Measurements from ENCODE around the gene TBX6. TPM values are rescaled to one million over a fixed set of nuclear protein-coding genes. Genes with fewer than 3 reads are reported as not detected.

The TBX6 gene
- total RNA-seq, 1 experiment from 2014 or later, result 0.46 TPM

- no peak for DNase-seq (ENCODE audit: low read depth, low spot score)
- no TSS peak for BruUV-seq (replicated peaks)
- no peak overlapping the region for H3K27ac ChIP-seq (ENCODE audit: low read length)
- no peaks in the 10 kb centered on the region for H3K27me3 ChIP-seq (ENCODE audit: control insufficient read depth, insufficient read depth, low read length)
- in situ Hi-C loops (cut with HindIII; ENCODE audit: low pct_unique_long_range_greater_than_20kb, low sequenced_read_pairs) (no loop called here), intact Hi-C loops (cut with micrococcal nuclease; ENCODE audit: unreplicated experiment) (no loop called here)
- POLR2A ChIA-PET, result no interaction called here
- H3K9me3 ChIP-seq (ENCODE audit: control insufficient read depth, insufficient read depth, low read depth, low read length), result no peaks in the 10 kb centered on the region
- CTCF ChIA-PET, result interaction anchor here (0.5 to 1.5 kb wide), 2 partner anchors 48 to 372 kb away, joined by 3 to 4 read pairs; partner anchors contain the start of gene TBX6
- no peak for ATAC-seq
- TF ChIP-seq REST (IDR thresholded peaks at IDR 0.05; ENCODE audit: insufficient read depth in 1 of 2, low read depth in 2 of 2, low read length in 1 of 2), result no peak
- H3K4me1 ChIP-seq (ENCODE audit: control insufficient read depth, insufficient read depth, low read length), result no peaks in the 10 kb centered on the region
- no peaks in the 10 kb centered on the region for H3K36me3 ChIP-seq (ENCODE audit: control insufficient read depth, insufficient read depth, low read length)
- H3K4me3 ChIP-seq (ENCODE audit: low read depth in 2 of 2, low read length in 2 of 2), result no peak overlapping the region
Observed at GRCh38 chr16:30139583-30140481, 48.1 kb upstream of the TBX6 start.

- CTCF ChIA-PET, result interaction anchor here (0.6 kb wide), 1 partner anchor 557 kb away, joined by 3 read pairs; no protein-coding TSS in a partner anchor
- Histone ChIP-seq H3K4me1 (ENCODE audit: control insufficient read depth, insufficient read depth, low read length) (no peaks in the 10 kb centered on the region), H3K9me3 (ENCODE audit: control insufficient read depth, insufficient read depth, low read depth, low read length) (no peaks in the 10 kb centered on the region), H3K27ac (ENCODE audit: low read length) (no peak overlapping the region), H3K4me3 (ENCODE audit: low read depth in 2 of 2, low read length in 2 of 2) (no peak overlapping the region), H3K27me3 (ENCODE audit: control insufficient read depth, insufficient read depth, low read length) (no peaks in the 10 kb centered on the region), H3K36me3 (ENCODE audit: control insufficient read depth, insufficient read depth, low read length) (no peaks in the 10 kb centered on the region)
- no TSS peak for BruUV-seq (replicated peaks)
- in situ Hi-C loops (cut with HindIII; ENCODE audit: low pct_unique_long_range_greater_than_20kb, low sequenced_read_pairs) (no loop called here), intact Hi-C loops (cut with micrococcal nuclease; ENCODE audit: unreplicated experiment) (no loop called here)
- DNase-seq (ENCODE audit: low read depth, low spot score) (no peak), ATAC-seq (no peak)
- POLR2A ChIA-PET, result no interaction called here
- TF ChIP-seq TCF7L2 (IDR thresholded peaks at IDR 0.05; ENCODE audit: low read depth, low read length) (no peak), REST (IDR thresholded peaks at IDR 0.05; ENCODE audit: insufficient read depth in 1 of 2, low read depth in 2 of 2, low read length in 1 of 2) (no peak), CTCF (IDR thresholded peaks at IDR 0.05) (no peak)
Observed at GRCh38 chr16:30137897-30138296, 46.2 kb upstream of the TBX6 start.
